KMS-11 (cell line): ENCODE results near the gene TCEAL9.

ENCODE experiments used
- H2AFZ ChIP-seq: fragments of 200-600 bp; sonication (generic); 2 replicates; pipeline ENCODE4 v1.6.1; 2016; ENCODE audit warnings: antibody characterized with exemption, mixed run types, low read depth
- H3K27ac ChIP-seq: fragments of 200-600 bp; sonication (generic); 2 replicates; pipeline ENCODE4 v1.6.1; 2016; ENCODE audit warnings: mild to moderate bottlenecking, mixed run types
- H3K27me3 ChIP-seq: fragments of 200-600 bp; sonication (generic); 2 replicates; pipeline ENCODE4 v1.6.1; 2017; ENCODE audit warnings: mild to moderate bottlenecking, low read depth, mixed run types, moderate library complexity; ENCODE audit not compliant: insufficient read depth
- H3K36me3 ChIP-seq: fragments of 200-600 bp; sonication (generic); 2 replicates; pipeline ENCODE4 v1.6.1; 2017; ENCODE audit warnings: mild to moderate bottlenecking, mixed run types; ENCODE audit not compliant: insufficient read depth
- H3K4me1 ChIP-seq: fragments of 200-600 bp; sonication (generic); 2 replicates; pipeline ENCODE4 v1.6.1; 2016; ENCODE audit warnings: mild to moderate bottlenecking, low read depth, mixed run types; ENCODE audit not compliant: poor library complexity, severe bottlenecking
- H3K4me2 ChIP-seq: fragments of 200-600 bp; sonication (generic); 2 replicates; pipeline ENCODE4 v1.7.0; 2016; ENCODE audit warnings: mild to moderate bottlenecking, mixed run types
- H3K4me3 ChIP-seq: fragments of 200-600 bp; sonication (generic); IDR thresholded peaks from 2 replicates; pipeline ENCODE4 v1.6.1; 2017; ENCODE audit warnings: low read depth, low read length, mixed read lengths; ENCODE audit not compliant: insufficient read depth
- H3K79me2 ChIP-seq: fragments of 200-600 bp; sonication (generic); 2 replicates; pipeline ENCODE4 v1.6.1; 2016; ENCODE audit warnings: low read depth, mixed run types; ENCODE audit not compliant: insufficient read depth
- H3K9ac ChIP-seq: fragments of 200-600 bp; sonication (generic); 2 replicates; pipeline ENCODE4 v1.6.1; 2016; ENCODE audit warnings: mild to moderate bottlenecking, mixed run types
- H4K20me1 ChIP-seq: fragments of 200-600 bp; sonication (generic); 2 replicates; pipeline ENCODE4 v1.6.1; 2016; ENCODE audit warnings: mild to moderate bottlenecking, mixed run types; ENCODE audit not compliant: insufficient read depth
- TF ChIP-seq, protein P1 (sequence below): fragments of 200-600 bp; sonication (generic); conservative IDR thresholded peaks from 2 replicates; pipeline ENCODE4 v1.6.1; 2017; ENCODE audit warnings: low read depth, mild to moderate bottlenecking, antibody characterized with exemption, low read length, moderate library complexity, mixed read lengths

TCEAL9 gene

DNA sequence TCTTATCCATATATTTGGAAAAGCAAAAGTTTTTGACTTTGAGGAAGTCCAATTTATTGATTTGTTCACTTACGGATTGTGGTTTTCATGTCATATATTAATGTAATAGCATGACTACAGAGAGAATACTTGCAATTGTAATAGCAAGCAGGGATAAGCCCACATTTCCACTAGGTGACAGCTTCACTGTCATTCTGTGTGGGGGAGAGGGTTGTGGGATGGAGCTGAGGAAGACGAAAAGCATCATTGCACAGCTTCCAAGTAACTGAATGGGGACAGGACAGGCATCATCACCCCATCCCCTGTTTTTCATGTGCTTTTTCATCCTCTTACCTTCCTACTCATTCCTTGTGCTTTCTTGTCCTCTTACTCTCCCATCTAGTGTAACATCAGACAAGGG lies 51.5 kb downstream of the TCEAL9 start:
- Histone ChIP-seq H3K4me3 (no peak overlapping the region), H3K36me3 (no peaks in the 10 kb centered on the region), H4K20me1 (no peaks in the 10 kb centered on the region), H3K27ac (no peak overlapping the region), H3K9ac (no peak overlapping the region), H2AFZ (no peak overlapping the region), H3K4me2 (no peak overlapping the region), H3K27me3 (no peaks in the 10 kb centered on the region), H3K79me2 (no peaks in the 10 kb centered on the region), H3K4me1 (peaks cover 6% of the 10 kb centered on the region)
- TF ChIP-seq, protein P1, sequence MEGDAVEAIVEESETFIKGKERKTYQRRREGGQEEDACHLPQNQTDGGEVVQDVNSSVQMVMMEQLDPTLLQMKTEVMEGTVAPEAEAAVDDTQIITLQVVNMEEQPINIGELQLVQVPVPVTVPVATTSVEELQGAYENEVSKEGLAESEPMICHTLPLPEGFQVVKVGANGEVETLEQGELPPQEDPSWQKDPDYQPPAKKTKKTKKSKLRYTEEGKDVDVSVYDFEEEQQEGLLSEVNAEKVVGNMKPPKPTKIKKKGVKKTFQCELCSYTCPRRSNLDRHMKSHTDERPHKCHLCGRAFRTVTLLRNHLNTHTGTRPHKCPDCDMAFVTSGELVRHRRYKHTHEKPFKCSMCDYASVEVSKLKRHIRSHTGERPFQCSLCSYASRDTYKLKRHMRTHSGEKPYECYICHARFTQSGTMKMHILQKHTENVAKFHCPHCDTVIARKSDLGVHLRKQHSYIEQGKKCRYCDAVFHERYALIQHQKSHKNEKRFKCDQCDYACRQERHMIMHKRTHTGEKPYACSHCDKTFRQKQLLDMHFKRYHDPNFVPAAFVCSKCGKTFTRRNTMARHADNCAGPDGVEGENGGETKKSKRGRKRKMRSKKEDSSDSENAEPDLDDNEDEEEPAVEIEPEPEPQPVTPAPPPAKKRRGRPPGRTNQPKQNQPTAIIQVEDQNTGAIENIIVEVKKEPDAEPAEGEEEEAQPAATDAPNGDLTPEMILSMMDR = no peak
